Cardiac muscle cell (in vitro differentiated cells and primary cell): ENCODE data around the gene LYPD5. TPM values are rescaled to one million over a fixed set of nuclear protein-coding genes. Genes with fewer than 3 reads are reported as not detected.

Experiments
- DNase-seq, 2 donors: peaks; one replicate each; pipeline versions ENCODE4 v3.0.0 to v3.0.0-alpha.2; 2010 to 2017; ENCODE audit warnings: low read depth in 1 of 2, low spot score in 1 of 2
- H3K27ac ChIP-seq: fragments of 200-600 bp; sonication (generic); 2 replicates; pipeline ENCODE4 v1.5.1; 2016
- H3K27me3 ChIP-seq: fragments of 200-600 bp; sonication (generic); 2 replicates; pipeline ENCODE4 v1.6.0; 2016; ENCODE audit warnings: control low read depth
- H3K36me3 ChIP-seq: fragments of 200-600 bp; sonication (generic); 2 replicates; pipeline ENCODE4 v1.5.1; 2016; ENCODE audit warnings: control low read depth
- H3K4me1 ChIP-seq: fragments of 200-600 bp; sonication (generic); 2 replicates; pipeline ENCODE4 v1.8.1; 2017; ENCODE audit warnings: low read depth, mild to moderate bottlenecking, mixed run types
- H3K4me3 ChIP-seq: fragments of 200-600 bp; sonication (generic); 2 replicates; pipeline ENCODE4 v1.5.1; 2016; ENCODE audit warnings: mild to moderate bottlenecking
- H3K9me3 ChIP-seq: fragments of 200-600 bp; sonication (generic); 2 replicates; pipeline ENCODE4 v1.5.1; 2017; ENCODE audit warnings: low read depth, mild to moderate bottlenecking, control low read depth
- polyA plus RNA-seq: library from polyadenylated mRNA; unstranded; fragments of >200 nt; fragmentation: Nextera tagmentation; extraction: Ambion mirVana; gene quantifications from 2 replicates; pipeline ENCODE4 v1.2.1, GENCODE V29; 2016
- total RNA-seq: library from RNA; depleted of rRNA; stranded (reverse); fragments of >200 nt; gene quantifications from 2 replicates; pipeline ENCODE4 v1.2.3, GENCODE V29; 2016
- TF ChIP-seq, protein P1 (sequence below): IDR thresholded peaks from 2 replicates; pipeline ENCODE4 v1.5.1; 2012; ENCODE audit warnings: low read depth, mild to moderate bottlenecking, low read length

LYPD5 gene
- total and polyA plus RNA-seq, 2 experiments from 2014 or later = 0.56 TPM; not detected in 1

DNA sequence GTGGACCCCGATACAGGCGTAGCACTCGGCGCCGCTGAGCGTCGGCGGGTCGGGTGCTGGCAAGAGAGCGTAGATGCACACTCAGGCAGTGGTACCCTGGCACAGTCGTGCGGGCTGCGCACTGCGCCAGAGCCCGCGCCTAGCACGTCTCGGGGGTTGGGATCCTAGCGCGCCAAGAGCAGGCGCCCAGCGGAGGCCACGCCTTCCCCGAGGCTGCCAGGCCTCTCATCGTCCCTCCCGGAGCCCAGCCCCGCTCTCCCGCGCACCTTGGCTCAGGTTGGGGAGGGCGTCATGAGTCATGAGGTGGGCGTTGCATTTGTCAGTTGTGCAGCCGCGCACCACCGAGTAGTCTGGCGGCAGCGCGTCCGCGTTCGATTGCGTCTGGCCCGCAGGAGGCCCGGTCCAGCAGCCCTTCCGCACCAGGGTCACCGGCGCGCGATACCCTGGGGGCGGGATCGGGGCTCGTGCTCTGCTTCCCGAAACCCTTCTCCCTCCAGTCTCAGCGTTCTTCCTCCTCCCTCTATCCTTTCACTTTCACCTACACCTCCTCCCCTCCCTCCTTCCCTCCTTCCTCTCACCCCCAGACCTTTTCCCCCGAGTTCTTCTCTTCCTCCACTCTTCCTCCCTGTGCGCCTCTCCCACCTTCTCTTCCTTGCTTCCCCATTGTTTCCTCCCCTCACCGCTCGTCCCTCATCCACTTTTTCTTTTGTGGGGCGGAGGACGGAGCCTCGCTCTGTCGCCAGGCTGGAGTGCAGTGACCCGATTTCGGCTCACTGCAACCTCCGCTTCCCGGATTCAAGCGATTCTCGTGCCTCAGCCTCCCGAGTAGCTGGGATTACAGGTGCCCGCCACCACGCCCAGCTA is 3.5 kb downstream of the LYPD5 start:
- Histone ChIP-seq H3K36me3 (no peaks in the 10 kb centered on the region), H3K4me3 (peak overlapping the region; percentile 1), H3K27ac (no peak overlapping the region), H3K9me3 (no peaks in the 10 kb centered on the region), H3K4me1 (no peaks in the 10 kb centered on the region), H3K27me3 (peaks cover 63% of the 10 kb centered on the region)
- TF ChIP-seq, protein P1, sequence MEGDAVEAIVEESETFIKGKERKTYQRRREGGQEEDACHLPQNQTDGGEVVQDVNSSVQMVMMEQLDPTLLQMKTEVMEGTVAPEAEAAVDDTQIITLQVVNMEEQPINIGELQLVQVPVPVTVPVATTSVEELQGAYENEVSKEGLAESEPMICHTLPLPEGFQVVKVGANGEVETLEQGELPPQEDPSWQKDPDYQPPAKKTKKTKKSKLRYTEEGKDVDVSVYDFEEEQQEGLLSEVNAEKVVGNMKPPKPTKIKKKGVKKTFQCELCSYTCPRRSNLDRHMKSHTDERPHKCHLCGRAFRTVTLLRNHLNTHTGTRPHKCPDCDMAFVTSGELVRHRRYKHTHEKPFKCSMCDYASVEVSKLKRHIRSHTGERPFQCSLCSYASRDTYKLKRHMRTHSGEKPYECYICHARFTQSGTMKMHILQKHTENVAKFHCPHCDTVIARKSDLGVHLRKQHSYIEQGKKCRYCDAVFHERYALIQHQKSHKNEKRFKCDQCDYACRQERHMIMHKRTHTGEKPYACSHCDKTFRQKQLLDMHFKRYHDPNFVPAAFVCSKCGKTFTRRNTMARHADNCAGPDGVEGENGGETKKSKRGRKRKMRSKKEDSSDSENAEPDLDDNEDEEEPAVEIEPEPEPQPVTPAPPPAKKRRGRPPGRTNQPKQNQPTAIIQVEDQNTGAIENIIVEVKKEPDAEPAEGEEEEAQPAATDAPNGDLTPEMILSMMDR = no peak
- DNase-seq = peak; percentile 7 to 34

DNA sequence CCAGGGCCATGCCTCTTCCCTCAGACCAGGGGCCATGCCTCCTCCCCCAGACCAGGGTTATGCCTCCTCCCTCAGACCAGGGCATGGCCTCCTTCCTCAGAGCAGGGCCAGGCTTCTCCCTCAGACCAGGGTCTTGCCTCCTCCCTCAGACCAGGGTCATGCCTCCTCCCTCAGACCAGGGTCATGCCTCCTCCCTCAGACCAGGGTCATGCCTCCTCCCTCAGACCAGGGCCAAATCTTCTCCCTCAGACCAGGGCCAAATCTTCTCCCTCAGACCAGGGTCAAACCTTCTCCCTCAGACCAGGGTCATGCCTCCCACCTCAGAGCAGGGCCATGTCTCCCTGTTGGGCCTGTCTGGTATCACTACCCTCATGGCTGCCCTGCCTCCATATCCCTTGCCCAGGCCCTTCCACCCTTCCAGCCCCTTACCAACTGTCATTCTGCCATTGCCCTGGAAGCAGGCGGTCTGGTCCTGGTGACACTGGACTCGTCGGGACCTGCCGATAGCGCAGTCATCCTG is 4.2 kb downstream of the LYPD5 start:
- Histone ChIP-seq H3K9me3 (no peaks in the 10 kb centered on the region), H3K36me3 (no peaks in the 10 kb centered on the region), H3K4me1 (no peaks in the 10 kb centered on the region), H3K27ac (no peak overlapping the region), H3K4me3 (peak overlapping the region; percentile 1), H3K27me3 (peaks cover 65% of the 10 kb centered on the region)
- no peak for DNase-seq
- TF ChIP-seq, protein P1 = no peak

DNA sequence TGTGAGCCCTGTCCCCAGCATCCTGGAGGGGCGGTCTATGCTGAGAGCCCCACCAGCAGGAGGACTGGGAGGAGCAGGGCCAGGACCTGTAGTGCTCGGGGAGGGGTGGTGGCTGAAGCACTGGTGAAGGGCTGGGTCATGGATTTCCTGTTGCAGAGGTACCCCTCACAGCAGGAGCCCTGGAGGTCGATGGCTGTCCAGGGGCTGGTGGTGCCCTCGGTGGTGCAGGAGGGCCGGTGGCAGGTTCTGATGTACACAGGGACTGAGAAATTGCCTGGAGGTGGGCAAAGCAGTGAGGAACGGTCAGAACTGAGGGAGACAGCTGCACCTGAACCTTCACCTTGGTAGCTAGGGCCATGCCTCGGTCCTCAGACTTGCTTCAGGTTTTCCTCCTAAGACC is 4.7 kb downstream of the LYPD5 start:
- TF ChIP-seq, protein P1 = no peak
- no peaks in the 10 kb centered on the region for H3K9me3 ChIP-seq
- H3K27ac ChIP-seq = no peak overlapping the region
- H3K4me3 ChIP-seq = no peak overlapping the region
- no peaks in the 10 kb centered on the region for H3K4me1 ChIP-seq
- DNase-seq = no peak
- H3K36me3 ChIP-seq = no peaks in the 10 kb centered on the region
- peaks cover 69% of the 10 kb centered on the region for H3K27me3 ChIP-seq

DNA sequence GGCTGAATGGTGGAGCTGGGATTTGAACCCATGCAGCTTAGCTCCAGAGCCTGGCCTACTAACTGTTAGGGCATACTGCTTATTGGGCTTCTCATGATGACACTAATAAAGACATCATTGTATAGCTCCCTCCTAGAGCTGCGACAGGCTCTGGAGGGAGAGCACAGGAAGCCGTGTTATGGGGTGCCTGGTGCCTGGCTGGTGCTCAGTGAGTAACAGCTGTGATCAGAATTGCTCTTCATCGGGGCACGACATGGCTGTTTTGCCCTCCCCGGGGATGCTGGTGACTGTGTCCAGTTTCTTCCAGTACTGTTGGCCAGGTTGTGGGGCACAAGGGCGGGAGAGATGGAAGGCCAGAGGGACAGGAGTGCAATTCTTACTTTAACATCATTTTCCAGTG is 5.1 kb downstream of the LYPD5 start:
- DNase-seq = no peak
- no peak overlapping the region for H3K4me3 ChIP-seq
- H3K27ac ChIP-seq = no peak overlapping the region
- TF ChIP-seq, protein P1 = no peak
- H3K4me1 ChIP-seq = no peaks in the 10 kb centered on the region
- H3K27me3 ChIP-seq = peaks cover 72% of the 10 kb centered on the region
- no peaks in the 10 kb centered on the region for H3K36me3 ChIP-seq
- no peaks in the 10 kb centered on the region for H3K9me3 ChIP-seq

DNA sequence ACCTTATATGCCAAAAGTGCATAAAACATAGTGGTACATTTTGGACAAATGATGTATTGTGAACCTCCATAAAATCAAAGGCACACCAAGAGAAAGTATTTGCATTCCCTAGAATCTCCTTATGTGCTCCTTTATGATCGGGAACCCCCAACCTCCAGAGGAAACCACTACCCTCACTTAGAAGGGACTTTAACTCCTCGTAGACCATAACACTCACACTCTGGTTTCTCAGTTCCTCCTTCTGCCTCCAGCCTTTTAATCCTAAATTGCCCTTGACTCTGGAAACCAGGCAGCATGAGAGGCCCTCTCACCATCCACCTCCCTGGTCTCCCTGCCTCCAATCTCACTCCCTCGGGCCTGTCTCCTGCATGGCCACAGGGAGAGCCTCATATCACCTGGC is 11.7 kb downstream of the LYPD5 start:
- Histone ChIP-seq H3K27me3 (peaks cover 21% of the 10 kb centered on the region), H3K27ac (no peak overlapping the region), H3K36me3 (no peaks in the 10 kb centered on the region), H3K4me3 (no peak overlapping the region), H3K4me1 (no peaks in the 10 kb centered on the region), H3K9me3 (no peaks in the 10 kb centered on the region)
- TF ChIP-seq, protein P1 = no peak
- DNase-seq = no peak
